C4-2B (cell line): ENCODE results near the gene MBOAT1.

Experiments
- H3K27ac ChIP-seq: fragments of 450-650 bp; 2 replicates; pipeline ENCODE4 v1.5.1; 2017
- ZFX ChIP-seq: fragments of 450-650 bp; IDR thresholded peaks from 2 replicates; pipeline ENCODE4 v1.6.1; 2017
- TF ChIP-seq, protein P1 (sequence below): fragments of 450-650 bp; conservative IDR thresholded peaks from 2 replicates; pipeline ENCODE4 v1.5.1; 2017; ENCODE audit warnings: mild to moderate bottlenecking

The MBOAT1 gene

GRCh38 chr6:20112841-20113240 is 99.4 kb downstream of the MBOAT1 start:
- no peak overlapping the region for H3K27ac ChIP-seq
- TF ChIP-seq, protein P1, sequence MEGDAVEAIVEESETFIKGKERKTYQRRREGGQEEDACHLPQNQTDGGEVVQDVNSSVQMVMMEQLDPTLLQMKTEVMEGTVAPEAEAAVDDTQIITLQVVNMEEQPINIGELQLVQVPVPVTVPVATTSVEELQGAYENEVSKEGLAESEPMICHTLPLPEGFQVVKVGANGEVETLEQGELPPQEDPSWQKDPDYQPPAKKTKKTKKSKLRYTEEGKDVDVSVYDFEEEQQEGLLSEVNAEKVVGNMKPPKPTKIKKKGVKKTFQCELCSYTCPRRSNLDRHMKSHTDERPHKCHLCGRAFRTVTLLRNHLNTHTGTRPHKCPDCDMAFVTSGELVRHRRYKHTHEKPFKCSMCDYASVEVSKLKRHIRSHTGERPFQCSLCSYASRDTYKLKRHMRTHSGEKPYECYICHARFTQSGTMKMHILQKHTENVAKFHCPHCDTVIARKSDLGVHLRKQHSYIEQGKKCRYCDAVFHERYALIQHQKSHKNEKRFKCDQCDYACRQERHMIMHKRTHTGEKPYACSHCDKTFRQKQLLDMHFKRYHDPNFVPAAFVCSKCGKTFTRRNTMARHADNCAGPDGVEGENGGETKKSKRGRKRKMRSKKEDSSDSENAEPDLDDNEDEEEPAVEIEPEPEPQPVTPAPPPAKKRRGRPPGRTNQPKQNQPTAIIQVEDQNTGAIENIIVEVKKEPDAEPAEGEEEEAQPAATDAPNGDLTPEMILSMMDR: no peak

DNA sequence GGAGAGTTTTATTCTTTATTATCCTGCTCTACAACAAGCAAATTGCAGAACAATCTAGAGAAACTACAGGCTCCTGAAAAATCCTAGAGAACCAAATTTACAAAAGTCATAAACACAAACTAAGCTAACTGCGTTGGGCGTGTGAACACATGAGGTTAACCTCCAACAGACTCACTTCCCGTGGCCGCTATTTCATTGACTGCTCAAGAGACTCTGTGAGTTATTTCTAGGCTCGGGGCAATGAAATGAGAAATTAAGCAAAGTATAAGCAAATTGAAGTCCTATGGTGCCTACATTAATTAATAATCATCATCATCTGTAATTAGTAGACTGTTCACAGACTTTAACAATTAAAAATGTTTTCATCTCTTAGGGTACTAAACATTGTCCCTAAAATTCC is 100.0 kb downstream of the MBOAT1 start:
- TF ChIP-seq, protein P1: no peak
- TF ChIP-seq ZFX: no peak
- H3K27ac ChIP-seq: no peak overlapping the region

DNA sequence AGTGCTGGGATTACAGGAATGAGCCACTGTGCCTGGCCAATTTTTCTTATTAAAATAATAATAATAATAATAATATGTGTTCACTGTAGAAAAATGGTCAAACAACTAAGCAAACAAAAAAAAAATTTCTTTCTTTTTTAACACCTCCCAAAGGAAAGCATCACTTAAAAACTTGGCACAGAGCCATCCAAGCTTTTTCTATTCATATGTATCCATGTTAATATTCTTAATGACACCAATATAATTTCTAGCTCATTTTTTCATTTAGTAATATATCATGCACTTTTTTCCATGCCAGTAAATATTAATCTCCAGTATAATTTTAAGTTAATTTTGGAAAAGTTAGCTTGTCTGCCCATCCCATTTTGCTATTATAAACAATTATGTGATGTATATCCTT is 101.8 kb downstream of the MBOAT1 start:
- TF ChIP-seq ZFX: no peak
- TF ChIP-seq, protein P1: no peak

GRCh38 chr6:20109526-20109925 is 102.7 kb downstream of the MBOAT1 start:
- no peak for TF ChIP-seq ZFX
- TF ChIP-seq, protein P1: no peak
- H3K27ac ChIP-seq: no peak overlapping the region

More for the DNA sequence above, 101.8 kb downstream of the MBOAT1 start:
- H3K27ac ChIP-seq: no peak overlapping the region

GRCh38 chr6:20105838-20106237 is 106.4 kb downstream of the MBOAT1 start:
- H3K27ac ChIP-seq: no peak overlapping the region
- TF ChIP-seq, protein P1: no peak
- no peak for TF ChIP-seq ZFX

DNA sequence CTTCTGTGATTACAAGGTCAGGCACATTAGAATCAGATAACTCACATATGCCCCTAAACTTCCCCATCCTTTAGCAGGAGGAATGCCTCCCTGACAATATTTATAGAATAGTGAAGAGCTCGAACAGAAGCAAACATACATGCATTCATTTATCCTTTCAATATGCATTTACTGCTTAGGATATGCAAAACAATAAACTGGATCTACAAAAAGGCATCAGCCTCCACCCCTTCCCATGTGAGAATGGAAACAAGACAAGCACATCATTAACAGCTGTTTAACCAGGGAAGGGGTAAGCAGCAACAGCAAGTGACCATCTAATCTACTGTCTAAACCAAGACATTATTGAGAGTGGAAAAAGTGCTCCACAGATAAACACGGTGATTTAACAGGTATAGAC is 107.6 kb downstream of the MBOAT1 start:
- no peak overlapping the region for H3K27ac ChIP-seq
- TF ChIP-seq ZFX: no peak
- TF ChIP-seq, protein P1: no peak

DNA sequence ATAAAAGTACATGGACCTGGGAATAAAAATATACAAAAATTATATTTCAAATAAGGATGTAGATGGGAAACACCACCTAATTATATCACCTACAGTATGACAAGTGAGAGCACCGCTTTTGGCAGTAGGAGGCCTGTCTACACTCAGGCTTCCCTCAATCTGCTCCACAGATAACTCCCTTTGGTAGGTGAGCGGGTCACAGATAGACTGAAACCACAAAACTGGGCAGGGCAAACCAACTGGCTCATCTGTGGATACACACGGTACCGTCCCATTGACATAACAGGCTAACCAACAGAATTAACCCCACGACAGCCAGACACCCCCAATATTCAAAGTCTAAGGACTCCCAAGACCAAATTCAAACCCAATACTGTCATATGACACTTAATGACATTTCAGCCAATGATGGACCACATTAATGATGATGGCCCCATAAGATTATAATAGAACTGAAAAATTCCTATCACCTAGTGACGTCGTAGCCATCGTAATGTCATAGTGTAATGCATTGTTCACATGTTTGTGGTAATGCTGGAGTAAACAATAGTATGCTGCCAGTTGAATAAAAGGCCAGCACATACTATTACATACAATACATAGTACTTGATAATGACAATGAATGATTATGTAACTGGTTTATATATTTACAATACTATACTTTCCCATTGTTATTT is 109.7 kb downstream of the MBOAT1 start:
- TF ChIP-seq, protein P1: no peak
- no peak for TF ChIP-seq ZFX
- H3K27ac ChIP-seq: no peak overlapping the region
